Transverse colon (tissue), 4 donors: ENCODE data around the gene PLA2G4D. TPM values are rescaled to one million over a fixed set of nuclear protein-coding genes. Genes with fewer than 3 reads are reported as not detected.

Experiments used
- DNase-seq: peaks from one replicate; pipeline ENCODE4 v3.0.0-alpha.2; 2019
- H3K27ac ChIP-seq, 4 donors: fragments of 200-600 bp; sonication (generic); 2 replicates each; pipeline ENCODE4 v1.5.1; 2016 to 2018; ENCODE audit warnings: inconsistent platforms in 4 of 4
- H3K27me3 ChIP-seq: fragments of 200-600 bp; sonication (generic); 2 replicates; pipeline ENCODE4 v1.5.1; 2017; ENCODE audit warnings: inconsistent platforms
- H3K36me3 ChIP-seq, 4 donors: fragments of 200-600 bp; sonication (generic); 2 replicates each; pipeline ENCODE4 v1.5.1; 2017 to 2019; ENCODE audit warnings: inconsistent platforms in 4 of 4
- H3K4me1 ChIP-seq, 4 donors: fragments of 200-600 bp; sonication (generic); 2 replicates each; pipeline ENCODE4 v1.5.1; 2017 to 2020; ENCODE audit warnings: inconsistent platforms in 4 of 4
- H3K4me3 ChIP-seq, 4 donors: fragments of 200-600 bp; sonication (generic); 1 replicate in 1 of 4; 2 replicates in 3 of 4; pipeline versions ENCODE4 v1.5.1 to v1.6.1; 2017 to 2019; ENCODE audit warnings: inconsistent platforms in 4 of 4
- H3K9me3 ChIP-seq, 2 donors: fragments of 200-600 bp; sonication (generic); 2 replicates each; pipeline ENCODE4 v1.5.1; 2017 to 2019; ENCODE audit warnings: inconsistent platforms in 2 of 2
- EP300 ChIP-seq: sonication (generic); formaldehyde crosslinking; IDR thresholded peaks from one replicate; pipeline ENCODE4 v1.6.1; 2017; ENCODE audit warnings: antibody characterized with exemption, low read depth
- POLR2A ChIP-seq: fragments of 450-650 bp; IDR thresholded peaks from one replicate; pipeline ENCODE4 v1.6.1; 2016; ENCODE audit warnings: antibody characterized with exemption, mild to moderate bottlenecking, moderate library complexity
- POLR2AphosphoS5 ChIP-seq, 3 donors: sonication (generic); formaldehyde crosslinking; IDR thresholded peaks; one replicate each; pipeline ENCODE4 v1.6.1; 2016; ENCODE audit warnings: antibody characterized with exemption in 3 of 3
- WGBS, 2 donors: methylation state at CpG; one replicate each; pipeline ENCODE4 v1.1.5; 2018; ENCODE audit warnings: low coverage in 1 of 2; 5-methylcytosine and 5-hydroxymethylcytosine counted together
- in situ Hi-C, 4 donors: fragments of 200-750 bp; cut with MboI; loops; one replicate each; pipeline versions ENCODE4 v1.15.0 to v1.15.1; 2017; ENCODE audit warnings: low sequenced_read_pairs in 3 of 4, low pct_ligation_motif_present in 1 of 4, low pct_unique_long_range_greater_than_20kb in 1 of 4
- intact Hi-C: fragments of 100-400 bp; cut with DNase I; formaldehyde crosslinking; loops from one replicate; pipeline ENCODE4 v1.15.1; 2023; ENCODE audit warnings: low total_unique reads
- total RNA-seq, 4 donors: library from RNA; depleted of rRNA; stranded (reverse); fragments of >200 nt; gene quantifications; one replicate each; pipeline ENCODE4 v1.1.0, GENCODE V29; 2016
- TF ChIP-seq, protein P1 (sequence below), 5 experiments: fragments of 200-600 bp in 3 of 5; fragments of 450-650 bp in 2 of 5; sonication (generic) in 3 of 5; IDR thresholded peaks; 1 replicate in 2 of 5; 2 replicates in 3 of 5; pipeline ENCODE4 v1.5.1; 2016 to 2017; ENCODE audit warnings: antibody characterized with exemption in 5 of 5, inconsistent platforms in 3 of 5, mild to moderate bottlenecking in 2 of 5, moderate library complexity in 1 of 5

The PLA2G4D gene
- total RNA-seq, 4 donors from 2014 or later = 0.16 TPM; not detected in 3

DNA sequence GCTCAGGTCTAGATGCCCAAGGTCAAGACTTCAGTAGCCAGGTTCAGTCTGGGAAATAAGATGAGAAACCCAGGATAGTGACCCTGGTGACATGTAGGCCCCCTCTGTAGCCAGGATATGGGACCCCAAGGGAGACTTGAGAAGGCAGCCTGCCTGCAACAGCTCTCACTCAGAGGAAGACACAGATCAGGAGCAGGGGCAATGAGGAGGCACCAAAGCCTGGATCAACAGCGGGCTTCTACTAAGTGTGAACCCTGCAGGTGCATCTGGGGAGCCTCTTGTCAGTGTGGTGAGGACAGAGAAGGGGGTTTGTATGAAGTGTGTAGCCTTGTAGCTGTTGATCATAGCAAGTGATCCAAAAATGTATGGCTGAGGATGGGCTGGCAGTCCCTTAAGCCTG lies 36.6 kb upstream of the PLA2G4D start:
- DNase-seq = no peak
- WGBS, 2 donors = 100% methylated on average over 1 of the region's 1 CpG; no CpG with 5 or more reads in 1 of the 2 donors

DNA sequence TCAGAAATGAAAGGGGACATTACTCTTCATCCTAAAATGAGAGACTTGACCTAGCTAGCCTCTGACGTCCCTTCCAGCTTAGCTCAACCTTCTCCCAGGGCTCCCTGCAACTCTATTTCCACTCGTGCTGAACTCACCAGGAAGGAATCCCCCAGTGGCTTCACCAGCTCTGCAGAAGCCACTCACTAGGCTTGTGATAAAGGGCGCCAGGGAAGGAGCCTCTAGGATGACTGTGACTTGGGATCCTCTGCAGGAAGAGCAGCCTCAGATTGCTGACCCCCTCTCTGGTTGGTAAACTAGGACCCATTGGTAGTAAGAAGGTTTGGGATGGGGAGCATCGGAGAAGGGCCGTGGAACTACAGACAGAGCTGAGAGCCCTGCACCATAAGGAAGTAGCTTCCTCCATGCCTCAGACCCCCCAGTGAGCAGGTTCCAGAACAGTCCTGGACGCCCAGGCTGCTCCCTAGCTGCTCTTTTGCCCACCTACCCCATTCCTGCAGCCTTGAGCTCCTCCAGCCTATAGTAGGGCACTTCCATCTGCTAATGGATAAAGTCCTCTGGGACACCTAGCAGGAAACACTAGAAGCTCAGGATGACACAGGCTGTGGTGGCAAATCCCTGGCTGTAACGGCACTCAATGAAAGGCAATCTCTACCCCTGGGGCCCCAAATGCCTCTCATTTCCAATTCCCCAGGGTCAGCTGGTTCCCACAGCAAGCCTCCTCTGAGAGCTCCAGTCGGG lies 36.1 kb upstream of the PLA2G4D start:
- intact Hi-C loops = no loop called here
- 77% methylated on average over 8 of the region's 8 CpGs; no CpG with 5 or more reads in 1 of the 2 donors for WGBS, 2 donors
- no peaks in the 10 kb centered on the region for H3K9me3 ChIP-seq
- in situ Hi-C loops = loop anchor here in 2 of 4 donors (10.0 kb wide), 2 partner anchors 66 to 136 kb away; no protein-coding TSS in a partner anchor
- no peak for DNase-seq
- no peak overlapping the region for H3K4me3 ChIP-seq
- H3K36me3 ChIP-seq = no peaks in the 10 kb centered on the region
- no peaks in the 10 kb centered on the region for H3K4me1 ChIP-seq
- no peak for TF ChIP-seq POLR2AphosphoS5 (IDR thresholded peaks at IDR 0.05)
- TF ChIP-seq, protein P1, sequence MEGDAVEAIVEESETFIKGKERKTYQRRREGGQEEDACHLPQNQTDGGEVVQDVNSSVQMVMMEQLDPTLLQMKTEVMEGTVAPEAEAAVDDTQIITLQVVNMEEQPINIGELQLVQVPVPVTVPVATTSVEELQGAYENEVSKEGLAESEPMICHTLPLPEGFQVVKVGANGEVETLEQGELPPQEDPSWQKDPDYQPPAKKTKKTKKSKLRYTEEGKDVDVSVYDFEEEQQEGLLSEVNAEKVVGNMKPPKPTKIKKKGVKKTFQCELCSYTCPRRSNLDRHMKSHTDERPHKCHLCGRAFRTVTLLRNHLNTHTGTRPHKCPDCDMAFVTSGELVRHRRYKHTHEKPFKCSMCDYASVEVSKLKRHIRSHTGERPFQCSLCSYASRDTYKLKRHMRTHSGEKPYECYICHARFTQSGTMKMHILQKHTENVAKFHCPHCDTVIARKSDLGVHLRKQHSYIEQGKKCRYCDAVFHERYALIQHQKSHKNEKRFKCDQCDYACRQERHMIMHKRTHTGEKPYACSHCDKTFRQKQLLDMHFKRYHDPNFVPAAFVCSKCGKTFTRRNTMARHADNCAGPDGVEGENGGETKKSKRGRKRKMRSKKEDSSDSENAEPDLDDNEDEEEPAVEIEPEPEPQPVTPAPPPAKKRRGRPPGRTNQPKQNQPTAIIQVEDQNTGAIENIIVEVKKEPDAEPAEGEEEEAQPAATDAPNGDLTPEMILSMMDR (IDR thresholded peaks at IDR 0.05) = no peak
- TF ChIP-seq POLR2A = no peak
- TF ChIP-seq EP300 = no peak
- H3K27ac ChIP-seq = no peak overlapping the region
- H3K27me3 ChIP-seq = no peaks in the 10 kb centered on the region

More for the DNA sequence above, 36.6 kb upstream of the PLA2G4D start:
- Histone ChIP-seq H3K4me1 (no peaks in the 10 kb centered on the region), H3K9me3 (no peaks in the 10 kb centered on the region), H3K27ac (no peak overlapping the region), H3K4me3 (no peak overlapping the region), H3K36me3 (no peaks in the 10 kb centered on the region), H3K27me3 (no peaks in the 10 kb centered on the region)
- in situ Hi-C loops = loop anchor here in 2 of 4 donors (10.0 kb wide), 2 partner anchors 66 to 136 kb away; no protein-coding TSS in a partner anchor
- TF ChIP-seq, protein P1 (IDR thresholded peaks at IDR 0.05) = no peak
- intact Hi-C loops = no loop called here

DNA sequence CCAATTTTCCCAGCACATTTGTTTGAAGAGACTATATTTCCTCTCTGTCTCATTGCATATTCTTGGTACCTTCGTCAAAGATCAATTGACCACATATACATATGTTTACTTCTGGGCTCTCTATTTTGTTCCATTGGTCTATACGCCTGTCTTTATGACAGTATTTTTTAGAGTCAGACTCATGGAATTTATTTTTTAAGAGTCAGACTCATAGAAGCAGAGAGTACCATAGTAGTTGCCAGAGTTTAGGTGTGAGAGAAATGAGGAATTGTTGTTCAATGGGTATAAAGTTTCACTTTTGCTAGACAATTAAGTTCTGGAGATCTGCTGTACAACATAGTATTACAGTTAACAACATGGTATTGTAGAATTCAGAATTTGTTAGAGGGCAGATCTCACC lies 35.0 kb upstream of the PLA2G4D start:
- 67 to 88% methylated on average over 2 of the region's 2 CpGs for WGBS, 2 donors

DNA sequence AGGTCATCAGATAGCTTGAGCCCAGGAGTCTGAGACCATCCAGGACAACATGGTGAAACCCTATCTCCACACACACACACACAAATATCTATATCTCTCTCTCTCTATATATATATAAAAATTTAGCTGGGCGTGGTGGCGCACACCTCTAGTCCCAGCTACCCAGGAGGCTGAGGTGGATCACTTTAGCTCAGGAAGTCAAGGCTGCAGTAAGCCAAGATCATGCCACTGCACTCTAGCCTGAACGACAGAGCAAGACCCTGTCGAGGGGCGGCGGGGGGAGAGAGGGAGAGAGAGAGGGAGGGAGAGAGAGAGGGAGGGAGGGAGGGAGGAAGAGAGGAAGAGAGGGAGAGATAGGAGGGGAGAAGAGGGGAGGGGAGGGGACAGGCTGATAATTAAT lies 34.1 kb upstream of the PLA2G4D start:
- H3K27me3 ChIP-seq = no peaks in the 10 kb centered on the region
- H3K4me1 ChIP-seq = no peaks in the 10 kb centered on the region
- WGBS, 2 donors = 93% methylated on average over 6 of the region's 6 CpGs; no CpG with 5 or more reads in 1 of the 2 donors
- H3K4me3 ChIP-seq = no peak overlapping the region
- H3K27ac ChIP-seq = no peak overlapping the region
- no peaks in the 10 kb centered on the region for H3K9me3 ChIP-seq
- in situ Hi-C loops = no loop called here
- TF ChIP-seq, protein P1 (IDR thresholded peaks at IDR 0.05) = no peak
- TF ChIP-seq EP300 (no peak), POLR2A (no peak), POLR2AphosphoS5 (IDR thresholded peaks at IDR 0.05) (no peak)
- no peak for DNase-seq
- intact Hi-C loops = no loop called here
- no peaks in the 10 kb centered on the region for H3K36me3 ChIP-seq

More for the DNA sequence above, 35.0 kb upstream of the PLA2G4D start:
- no peaks in the 10 kb centered on the region for H3K9me3 ChIP-seq
- H3K36me3 ChIP-seq = no peaks in the 10 kb centered on the region
- no peaks in the 10 kb centered on the region for H3K4me1 ChIP-seq
- no peaks in the 10 kb centered on the region for H3K27me3 ChIP-seq
- DNase-seq = no peak
- TF ChIP-seq, protein P1 (IDR thresholded peaks at IDR 0.05) = no peak
- TF ChIP-seq POLR2A (no peak), EP300 (no peak), POLR2AphosphoS5 (IDR thresholded peaks at IDR 0.05) (no peak)
- intact Hi-C loops (no loop called here), in situ Hi-C loops (no loop called here)
- no peak overlapping the region for H3K4me3 ChIP-seq
- no peak overlapping the region for H3K27ac ChIP-seq
